ENCODE measurements around the gene IMMP2L. TPM values are rescaled to one million over a fixed set of nuclear protein-coding genes. Genes with fewer than 3 reads are reported as not detected.
"Not testable (repeated sequence)": the region's sequence is repeated elsewhere in the genome, so short reads cannot be mapped to it uniquely, and the experiment has no call there.

Gene IMMP2L
- polyA plus RNA-seq, 2 of the 4 experiments (the other 2 are of a cell fraction), result 16.1 to 23.8 TPM

GRCh38 chr7:111459757-111460280 is 102.5 kb downstream of the IMMP2L start (continued):
- no peak for TF ChIP-seq POLR2A (IDR thresholded peaks at IDR 0.05; ENCODE audit: low read length)
- TF ChIP-seq HEYL (CRISPR knock-in tag; IDR thresholded peaks at IDR 0.05), result no peak
- TF ChIP-seq RAD21 (conservative IDR thresholded peaks at IDR 0.05 in 1 of 2, IDR thresholded peaks at IDR 0.05 in 1 of 2), result no peak

- Histone ChIP-seq H3K27ac (no peak overlapping the region), H3K4me1 (peaks cover 10% of the 10 kb centered on the region; the same call in 1 of the 3 replicates), H3K4me2 (no peak overlapping the region), H3K9me3 (no peaks in the 10 kb centered on the region), H3K4me3 (no peak overlapping the region)
- CTCF ChIA-PET, result interaction anchor here (1.0 kb wide), 1 partner anchor 14 kb away, joined by 3 read pairs; no protein-coding TSS in a partner anchor
- DNase-seq (ENCODE audit: low read depth in 1 of 2, low spot score in 1 of 2) (no peak), FAIRE-seq (no peak), ATAC-seq (no peak)
- TF ChIP-seq KDM5A (IDR thresholded peaks at IDR 0.05), result no peak
- no peak for TF ChIP-seq BCL3 (IDR thresholded peaks at IDR 0.05)
- TF ChIP-seq ZFP36 (IDR thresholded peaks at IDR 0.05; ENCODE audit: borderline replicate concordance, partially characterized antibody), result no peak
- TF ChIP-seq, protein P1, sequence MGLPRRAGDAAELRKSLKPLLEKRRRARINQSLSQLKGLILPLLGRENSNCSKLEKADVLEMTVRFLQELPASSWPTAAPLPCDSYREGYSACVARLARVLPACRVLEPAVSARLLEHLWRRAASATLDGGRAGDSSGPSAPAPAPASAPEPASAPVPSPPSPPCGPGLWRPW (IDR thresholded peaks at IDR 0.05), result no peak
- TF ChIP-seq, protein P2, sequence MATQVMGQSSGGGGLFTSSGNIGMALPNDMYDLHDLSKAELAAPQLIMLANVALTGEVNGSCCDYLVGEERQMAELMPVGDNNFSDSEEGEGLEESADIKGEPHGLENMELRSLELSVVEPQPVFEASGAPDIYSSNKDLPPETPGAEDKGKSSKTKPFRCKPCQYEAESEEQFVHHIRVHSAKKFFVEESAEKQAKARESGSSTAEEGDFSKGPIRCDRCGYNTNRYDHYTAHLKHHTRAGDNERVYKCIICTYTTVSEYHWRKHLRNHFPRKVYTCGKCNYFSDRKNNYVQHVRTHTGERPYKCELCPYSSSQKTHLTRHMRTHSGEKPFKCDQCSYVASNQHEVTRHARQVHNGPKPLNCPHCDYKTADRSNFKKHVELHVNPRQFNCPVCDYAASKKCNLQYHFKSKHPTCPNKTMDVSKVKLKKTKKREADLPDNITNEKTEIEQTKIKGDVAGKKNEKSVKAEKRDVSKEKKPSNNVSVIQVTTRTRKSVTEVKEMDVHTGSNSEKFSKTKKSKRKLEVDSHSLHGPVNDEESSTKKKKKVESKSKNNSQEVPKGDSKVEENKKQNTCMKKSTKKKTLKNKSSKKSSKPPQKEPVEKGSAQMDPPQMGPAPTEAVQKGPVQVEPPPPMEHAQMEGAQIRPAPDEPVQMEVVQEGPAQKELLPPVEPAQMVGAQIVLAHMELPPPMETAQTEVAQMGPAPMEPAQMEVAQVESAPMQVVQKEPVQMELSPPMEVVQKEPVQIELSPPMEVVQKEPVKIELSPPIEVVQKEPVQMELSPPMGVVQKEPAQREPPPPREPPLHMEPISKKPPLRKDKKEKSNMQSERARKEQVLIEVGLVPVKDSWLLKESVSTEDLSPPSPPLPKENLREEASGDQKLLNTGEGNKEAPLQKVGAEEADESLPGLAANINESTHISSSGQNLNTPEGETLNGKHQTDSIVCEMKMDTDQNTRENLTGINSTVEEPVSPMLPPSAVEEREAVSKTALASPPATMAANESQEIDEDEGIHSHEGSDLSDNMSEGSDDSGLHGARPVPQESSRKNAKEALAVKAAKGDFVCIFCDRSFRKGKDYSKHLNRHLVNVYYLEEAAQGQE (IDR thresholded peaks at IDR 0.05), result no peak
- no peak for TF ChIP-seq HOXA7 (CRISPR knock-in tag; IDR thresholded peaks at IDR 0.05)
- TF ChIP-seq, protein P3, sequence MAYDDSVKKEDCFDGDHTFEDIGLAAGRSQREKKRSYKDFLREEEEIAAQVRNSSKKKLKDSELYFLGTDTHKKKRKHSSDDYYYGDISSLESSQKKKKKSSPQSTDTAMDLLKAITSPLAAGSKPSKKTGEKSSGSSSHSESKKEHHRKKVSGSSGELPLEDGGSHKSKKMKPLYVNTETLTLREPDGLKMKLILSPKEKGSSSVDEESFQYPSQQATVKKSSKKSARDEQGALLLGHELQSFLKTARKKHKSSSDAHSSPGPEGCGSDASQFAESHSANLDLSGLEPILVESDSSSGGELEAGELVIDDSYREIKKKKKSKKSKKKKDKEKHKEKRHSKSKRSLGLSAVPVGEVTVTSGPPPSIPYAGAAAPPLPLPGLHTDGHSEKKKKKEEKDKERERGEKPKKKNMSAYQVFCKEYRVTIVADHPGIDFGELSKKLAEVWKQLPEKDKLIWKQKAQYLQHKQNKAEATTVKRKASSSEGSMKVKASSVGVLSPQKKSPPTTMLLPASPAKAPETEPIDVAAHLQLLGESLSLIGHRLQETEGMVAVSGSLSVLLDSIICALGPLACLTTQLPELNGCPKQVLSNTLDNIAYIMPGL (CRISPR knock-in tag; IDR thresholded peaks at IDR 0.05; ENCODE audit: borderline replicate concordance), result no peak
- TF ChIP-seq FOSL2 (IDR thresholded peaks at IDR 0.05), result no peak
- no peak for TF ChIP-seq FOSL2 (CRISPR knock-in tag; IDR thresholded peaks at IDR 0.05)
- TF ChIP-seq FOXS1 (CRISPR knock-in tag; IDR thresholded peaks at IDR 0.05), result no peak
- no peak for TF ChIP-seq KDM1A (IDR thresholded peaks at IDR 0.05; ENCODE audit: low read depth)
- TF ChIP-seq ESRRA (IDR thresholded peaks at IDR 0.05; ENCODE audit: borderline replicate concordance, low read length), result no peak
- TF ChIP-seq, protein P4, sequence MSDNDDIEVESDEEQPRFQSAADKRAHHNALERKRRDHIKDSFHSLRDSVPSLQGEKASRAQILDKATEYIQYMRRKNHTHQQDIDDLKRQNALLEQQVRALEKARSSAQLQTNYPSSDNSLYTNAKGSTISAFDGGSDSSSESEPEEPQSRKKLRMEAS (IDR thresholded peaks at IDR 0.05), result no peak
- no peak for TF ChIP-seq TP53 (CRISPR knock-in tag; IDR thresholded peaks at IDR 0.05)
- TF ChIP-seq NR3C1 (IDR thresholded peaks at IDR 0.05), result no peak
- no peak for TF ChIP-seq PHF8 (IDR thresholded peaks at IDR 0.05; ENCODE audit: borderline replicate concordance, low read depth)
- WGBS (ENCODE audit: missing lambda C conversion rate), result 78% methylated on average over 2 of the region's 2 CpGs
- POLR2A ChIA-PET, result no interaction called here
Measured at GRCh38 chr7:111459065-111459756, 103.1 kb downstream of the IMMP2L start.

- FAIRE-seq; DNase-seq (ENCODE audit: low read depth in 1 of 2, low spot score in 1 of 2); H3K4me1 ChIP-seq; H3K4me3 ChIP-seq; POLR2A ChIA-PET; CTCF ChIA-PET; H3K27ac ChIP-seq; H3K9me3 ChIP-seq; ATAC-seq; H3K4me2 ChIP-seq: not testable (repeated sequence)
- 90% methylated on average over 1 of the region's 2 CpGs for WGBS (ENCODE audit: missing lambda C conversion rate)
Measured at GRCh38 chr7:111450705-111451104, 111.6 kb downstream of the IMMP2L start.

DNA sequence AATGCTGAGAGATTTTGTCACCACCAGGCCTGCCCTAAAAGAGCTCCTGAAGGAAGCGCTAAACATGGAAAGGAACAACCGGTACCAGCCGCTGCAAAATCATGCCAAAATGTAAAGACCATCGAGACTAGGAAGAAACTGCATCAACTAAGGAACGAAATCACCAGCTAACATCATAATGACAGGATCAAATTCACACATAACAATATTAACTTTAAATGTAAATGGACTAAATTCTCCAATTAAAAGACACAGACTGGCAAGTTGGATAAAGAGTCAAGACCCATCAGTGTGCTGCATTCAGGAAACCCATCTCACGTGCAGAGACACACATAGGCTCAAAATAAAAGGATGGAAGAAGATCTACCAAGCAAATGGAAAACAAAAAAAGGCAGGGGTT is 114.8 kb downstream of the IMMP2L start:
- ATAC-seq, result not testable (repeated sequence)
- WGBS (ENCODE audit: missing lambda C conversion rate), result 79% methylated on average over 5 of the region's 6 CpGs

More for the DNA sequence above, 114.8 kb downstream of the IMMP2L start:
- H3K9me3 ChIP-seq; CTCF ChIA-PET; H3K4me2 ChIP-seq; H3K27ac ChIP-seq; DNase-seq (ENCODE audit: low read depth in 1 of 2, low spot score in 1 of 2); H3K4me1 ChIP-seq; H3K4me3 ChIP-seq; FAIRE-seq; POLR2A ChIA-PET: not testable (repeated sequence)

Measured in A549 (cell line).